WI38 (cell line): Measurements from ENCODE around the gene ACTN2.

Source experiments
- H3K4me3 ChIP-seq: 2 replicates; pipeline ENCODE4 v1.5.1; 2011; ENCODE audit warnings: low read depth, mild to moderate bottlenecking, control low read depth, low read length
- CTCF ChIP-seq: IDR thresholded peaks from 2 replicates; pipeline ENCODE4 v1.5.1; 2012; ENCODE audit warnings: low read depth, mild to moderate bottlenecking, control low read depth, low read length

Gene ACTN2

GRCh38 chr1:236706183-236706582 is 19.9 kb downstream of the ACTN2 start:
- no peak for TF ChIP-seq CTCF
- no peak overlapping the region for H3K4me3 ChIP-seq

- TF ChIP-seq CTCF: no peak
- H3K4me3 ChIP-seq: no peak overlapping the region
These were observed 24.1 kb downstream of the ACTN2 start for GRCh38 chr1:236710328-236710892.

GRCh38 chr1:236716160-236716559 is 29.9 kb downstream of the ACTN2 start:
- TF ChIP-seq CTCF: no peak
- no peak overlapping the region for H3K4me3 ChIP-seq

- TF ChIP-seq CTCF: no peak
- H3K4me3 ChIP-seq: no peak overlapping the region
These were observed 31.5 kb downstream of the ACTN2 start for GRCh38 chr1:236717811-236718210.

GRCh38 chr1:236718328-236718727 is 32.0 kb downstream of the ACTN2 start:
- TF ChIP-seq CTCF: no peak
- H3K4me3 ChIP-seq: no peak overlapping the region

- no peak overlapping the region for H3K4me3 ChIP-seq
These were observed 33.9 kb downstream of the ACTN2 start for GRCh38 chr1:236720206-236720605.

GRCh38 chr1:236720611-236721010 is 34.3 kb downstream of the ACTN2 start:
- TF ChIP-seq CTCF: no peak
- no peak overlapping the region for H3K4me3 ChIP-seq

More at GRCh38 chr1:236720206-236720605, 33.9 kb downstream of the ACTN2 start:
- no peak for TF ChIP-seq CTCF
